ENCODE measurements around the gene HAPLN2. TPM values are rescaled to one million over a fixed set of nuclear protein-coding genes. Genes with fewer than 3 reads are reported as not detected.

HAPLN2 gene
- total RNA-seq, 1 donor from 2014 or later, result 0.76 TPM

DNA sequence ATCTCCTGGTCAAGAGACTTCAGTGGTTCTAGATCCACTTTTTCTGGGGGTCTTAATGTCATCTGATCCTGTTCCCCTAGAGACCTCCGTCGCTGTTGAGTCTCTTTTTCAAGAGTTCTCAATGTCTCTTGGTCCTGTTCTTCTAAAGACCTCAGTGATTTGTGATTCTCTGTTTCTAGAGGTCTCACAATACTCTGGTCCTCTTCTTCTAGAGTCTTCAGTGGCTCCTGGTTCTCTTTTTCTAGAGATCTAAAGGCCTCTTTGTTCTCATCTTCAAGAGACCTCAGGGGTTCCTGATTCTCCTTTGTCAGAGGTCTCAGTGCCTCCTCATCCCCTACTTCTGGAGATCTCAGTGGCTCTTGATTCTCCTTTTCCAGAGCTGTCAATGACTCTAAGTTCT, 52.6 kb downstream of the HAPLN2 start:
- TF ChIP-seq, protein P1, sequence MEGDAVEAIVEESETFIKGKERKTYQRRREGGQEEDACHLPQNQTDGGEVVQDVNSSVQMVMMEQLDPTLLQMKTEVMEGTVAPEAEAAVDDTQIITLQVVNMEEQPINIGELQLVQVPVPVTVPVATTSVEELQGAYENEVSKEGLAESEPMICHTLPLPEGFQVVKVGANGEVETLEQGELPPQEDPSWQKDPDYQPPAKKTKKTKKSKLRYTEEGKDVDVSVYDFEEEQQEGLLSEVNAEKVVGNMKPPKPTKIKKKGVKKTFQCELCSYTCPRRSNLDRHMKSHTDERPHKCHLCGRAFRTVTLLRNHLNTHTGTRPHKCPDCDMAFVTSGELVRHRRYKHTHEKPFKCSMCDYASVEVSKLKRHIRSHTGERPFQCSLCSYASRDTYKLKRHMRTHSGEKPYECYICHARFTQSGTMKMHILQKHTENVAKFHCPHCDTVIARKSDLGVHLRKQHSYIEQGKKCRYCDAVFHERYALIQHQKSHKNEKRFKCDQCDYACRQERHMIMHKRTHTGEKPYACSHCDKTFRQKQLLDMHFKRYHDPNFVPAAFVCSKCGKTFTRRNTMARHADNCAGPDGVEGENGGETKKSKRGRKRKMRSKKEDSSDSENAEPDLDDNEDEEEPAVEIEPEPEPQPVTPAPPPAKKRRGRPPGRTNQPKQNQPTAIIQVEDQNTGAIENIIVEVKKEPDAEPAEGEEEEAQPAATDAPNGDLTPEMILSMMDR (IDR thresholded peaks at IDR 0.05; ENCODE audit: unreplicated experiment), result no peak
- Mint-ChIP-seq H3K27me3 (ENCODE audit: low read depth) (no peaks in the 10 kb centered on the region), H3K27ac (no peak overlapping the region), H3K4me3 (no peak overlapping the region), H3K36me3 (peaks cover 25% of the 10 kb centered on the region), H3K9me3 (no peaks in the 10 kb centered on the region), H3K4me1 (peaks cover 60% of the 10 kb centered on the region)
- no peak for DNase-seq (ENCODE audit: low spot score in 2 of 2, unreplicated experiment in 2 of 2)

DNA sequence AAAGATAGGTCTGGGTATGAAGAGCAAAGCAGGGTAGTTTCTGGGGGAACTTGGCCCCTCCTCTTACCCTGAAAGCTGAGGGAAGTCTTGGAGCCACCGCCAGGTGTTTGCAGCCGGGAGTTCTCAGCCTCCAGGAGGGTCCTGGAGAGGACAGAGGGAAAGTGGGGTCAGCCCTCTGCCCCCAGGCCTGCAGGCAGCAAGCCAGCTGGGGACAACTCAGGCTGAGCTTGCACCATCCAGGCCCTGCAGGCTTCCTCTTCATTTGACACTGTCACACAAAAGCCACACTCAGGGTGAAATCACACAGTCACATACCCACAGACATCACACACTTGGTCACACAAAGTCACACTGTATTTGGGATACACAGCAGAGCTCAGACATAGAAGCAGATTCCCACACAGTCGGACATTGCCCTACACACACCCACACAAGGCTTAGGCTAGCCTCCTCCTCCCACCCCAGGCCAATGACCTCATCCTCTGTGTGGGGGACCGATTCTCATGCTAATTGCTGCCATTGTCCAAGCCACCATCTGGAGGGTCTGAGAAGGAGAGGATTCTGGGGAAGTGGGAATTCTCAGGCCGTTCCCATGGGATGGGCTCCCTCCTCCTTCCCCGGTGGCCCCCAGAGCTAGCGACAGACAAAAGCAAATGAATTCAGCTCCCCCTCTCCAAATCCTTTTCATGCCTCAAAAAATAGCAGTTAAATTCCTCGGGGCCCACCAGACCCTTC, 54.3 kb downstream of the HAPLN2 start:
- peaks cover 25% of the 10 kb centered on the region for H3K36me3 Mint-ChIP-seq
- peaks cover 12% of the 10 kb centered on the region for H3K27me3 Mint-ChIP-seq (ENCODE audit: low read depth)
- H3K4me1 Mint-ChIP-seq, result peaks cover 57% of the 10 kb centered on the region
- no peak overlapping the region for H3K27ac Mint-ChIP-seq
- DNase-seq (ENCODE audit: low spot score in 2 of 2, unreplicated experiment in 2 of 2), result no peak
- TF ChIP-seq, protein P1 (IDR thresholded peaks at IDR 0.05; ENCODE audit: unreplicated experiment), result no peak
- H3K9me3 Mint-ChIP-seq, result no peaks in the 10 kb centered on the region
- H3K4me3 Mint-ChIP-seq, result no peak overlapping the region

Other genes starting within 250 kb of the HAPLN2 start
- 37.4 to 40.9 TPM (median 37.8 TPM) in 3 replicates for gene MEF2D, start 118.6 kb upstream of the HAPLN2 start, total RNA-seq
- 13.9 to 17.6 TPM (median 15.3 TPM) in 3 replicates for gene IQGAP3, start 46.9 kb upstream of the HAPLN2 start, total RNA-seq
- gene TTC24, start 39.7 kb upstream of the HAPLN2 start, total RNA-seq, result not detected in 3 replicates
- gene NAXE, start 27.6 kb upstream of the HAPLN2 start, total RNA-seq, result 99.1 to 105 TPM (median 104 TPM) in 3 replicates
- gene GPATCH4, start 17.9 kb upstream of the HAPLN2 start, total RNA-seq, result 22.7 to 24.0 TPM (median 23.6 TPM) in 3 replicates
- 0.54 to 0.85 TPM (median 0.78 TPM) in 3 replicates for gene BCAN, start 22.7 kb downstream of the HAPLN2 start, total RNA-seq
- 53.8 to 56.9 TPM (median 56.8 TPM) in 3 replicates for gene NES, start 58.0 kb downstream of the HAPLN2 start, total RNA-seq
- 676 to 704 TPM (median 686 TPM) in 3 replicates for gene CRABP2, start 86.2 kb downstream of the HAPLN2 start, total RNA-seq
- gene METTL25B, start 109.1 kb downstream of the HAPLN2 start, total RNA-seq, result 36.9 to 39.2 TPM (median 39.0 TPM) in 3 replicates
- gene ISG20L2, start 109.4 kb downstream of the HAPLN2 start, total RNA-seq, result 37.3 to 41.9 TPM (median 39.3 TPM) in 3 replicates
- 35.5 to 40.5 TPM (median 38.4 TPM) in 3 replicates for gene MRPL24, start 121.7 kb downstream of the HAPLN2 start, total RNA-seq
- 176 to 183 TPM (median 182 TPM) in 3 replicates for gene HDGF, start 132.3 kb downstream of the HAPLN2 start, total RNA-seq
- 78.4 to 93.9 TPM (median 93.7 TPM) in 3 replicates for gene PRCC, start 148.1 kb downstream of the HAPLN2 start, total RNA-seq
- gene SH2D2A, start 197.4 kb downstream of the HAPLN2 start, total RNA-seq, result 0.58 to 2.1 TPM (median 0.89 TPM) in 3 replicates
- 0.45 to 0.66 TPM (median 0.51 TPM) in 3 replicates for gene INSRR, start 239.7 kb downstream of the HAPLN2 start, total RNA-seq
- 1.2 to 1.3 TPM (median 1.3 TPM) in 3 replicates for gene NTRK1, start 241.4 kb downstream of the HAPLN2 start, total RNA-seq

Measured in mesothelial cell of epicardium (in vitro differentiated cells).